HG02970 (cell line): ENCODE measurements around the gene FGF21.
"Not testable (repeated sequence)": the region's sequence is repeated elsewhere in the genome, so short reads cannot be mapped to it uniquely, and the experiment has no call there.

Experiments
- ATAC-seq: cut with Tn5 transposase; IDR thresholded peaks from one replicate; pipeline ENCODE4 v1.9.1; 2021; ENCODE audit warnings: mild to moderate bottlenecking, moderate library complexity, moderate number of reproducible peaks; ENCODE audit not compliant: unreplicated experiment, low FRiP score

Gene FGF21

DNA sequence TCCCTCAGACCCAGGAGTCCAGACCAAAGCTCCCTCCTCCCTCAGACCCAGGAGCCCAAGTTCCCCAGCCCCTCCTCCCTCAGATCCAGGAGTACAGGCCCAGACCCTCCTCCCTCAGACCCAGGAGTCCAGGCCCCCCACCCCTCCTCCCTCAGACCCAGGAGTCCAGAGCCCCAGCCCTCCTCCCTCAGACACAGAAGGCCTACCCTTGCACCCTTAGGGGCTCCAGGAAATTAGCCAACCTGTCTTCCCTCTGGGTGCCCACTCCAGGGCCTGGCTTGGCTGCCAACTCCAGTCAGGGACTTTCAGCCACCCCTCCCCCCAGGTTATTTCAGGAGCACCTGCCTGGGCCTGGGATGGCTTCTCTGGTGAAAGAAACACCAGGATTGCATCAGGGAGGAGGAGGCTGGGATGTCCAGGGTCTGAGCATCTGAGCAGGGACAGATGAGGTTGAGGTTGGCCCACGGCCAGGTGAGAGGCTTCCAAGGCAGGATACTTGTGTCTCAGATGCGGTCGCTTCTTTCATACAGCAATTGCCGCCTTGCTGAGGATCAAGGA lies at the start of gene FGF21:
FGF21 (plus strand) TSS at position 441 of the 558 bp plus-strand sequence. CDS start 713 bp downstream, outside the sequence.
- no peak for ATAC-seq

- no peak for ATAC-seq
Observed at GRCh38 chr19:48708471-48708870, 46.9 kb upstream of the FGF21 start.

- ATAC-seq, result no peak
Observed at GRCh38 chr19:48711106-48711662, 44.1 kb upstream of the FGF21 start.

DNA sequence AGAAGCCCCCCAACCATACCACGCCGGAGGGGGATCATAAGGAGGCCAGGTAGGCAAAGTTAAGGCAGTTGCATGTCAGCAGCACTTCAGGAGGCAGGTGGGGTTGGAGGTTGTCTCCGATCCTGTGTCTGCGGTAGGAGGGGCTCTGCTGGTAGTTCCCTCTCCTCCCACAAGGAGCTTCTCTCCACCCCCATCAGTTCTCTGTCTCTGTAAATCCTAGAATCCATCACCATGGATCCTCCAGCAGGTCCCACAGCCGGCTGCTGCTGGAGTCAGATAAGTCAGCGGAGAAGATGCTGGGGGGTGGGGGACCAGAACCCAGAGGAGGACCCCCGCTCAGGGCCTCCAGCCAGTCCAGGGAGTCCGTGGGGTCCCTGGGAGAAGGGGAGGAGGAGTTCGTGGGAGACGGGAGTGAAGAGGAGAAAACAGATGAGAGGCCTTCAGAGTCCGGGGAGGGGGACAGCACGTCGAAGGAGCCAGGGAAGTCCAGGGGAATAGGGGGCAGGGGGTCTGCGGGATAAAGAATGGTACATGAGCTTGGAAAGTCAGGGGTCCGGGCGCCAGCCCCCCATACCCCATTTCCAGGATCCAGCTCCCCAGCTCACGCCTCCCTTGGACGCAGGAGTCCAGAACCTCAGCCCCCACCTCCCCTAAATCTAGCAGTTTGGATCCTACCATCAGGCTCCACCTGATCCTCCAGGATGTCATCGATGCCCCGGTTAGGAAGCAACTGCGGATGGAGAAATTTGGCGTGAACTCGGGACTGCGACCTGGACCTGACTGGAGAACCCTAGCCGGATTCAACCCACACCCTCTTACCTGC lies 42.1 kb upstream of the FGF21 start:
- no peak for ATAC-seq

DNA sequence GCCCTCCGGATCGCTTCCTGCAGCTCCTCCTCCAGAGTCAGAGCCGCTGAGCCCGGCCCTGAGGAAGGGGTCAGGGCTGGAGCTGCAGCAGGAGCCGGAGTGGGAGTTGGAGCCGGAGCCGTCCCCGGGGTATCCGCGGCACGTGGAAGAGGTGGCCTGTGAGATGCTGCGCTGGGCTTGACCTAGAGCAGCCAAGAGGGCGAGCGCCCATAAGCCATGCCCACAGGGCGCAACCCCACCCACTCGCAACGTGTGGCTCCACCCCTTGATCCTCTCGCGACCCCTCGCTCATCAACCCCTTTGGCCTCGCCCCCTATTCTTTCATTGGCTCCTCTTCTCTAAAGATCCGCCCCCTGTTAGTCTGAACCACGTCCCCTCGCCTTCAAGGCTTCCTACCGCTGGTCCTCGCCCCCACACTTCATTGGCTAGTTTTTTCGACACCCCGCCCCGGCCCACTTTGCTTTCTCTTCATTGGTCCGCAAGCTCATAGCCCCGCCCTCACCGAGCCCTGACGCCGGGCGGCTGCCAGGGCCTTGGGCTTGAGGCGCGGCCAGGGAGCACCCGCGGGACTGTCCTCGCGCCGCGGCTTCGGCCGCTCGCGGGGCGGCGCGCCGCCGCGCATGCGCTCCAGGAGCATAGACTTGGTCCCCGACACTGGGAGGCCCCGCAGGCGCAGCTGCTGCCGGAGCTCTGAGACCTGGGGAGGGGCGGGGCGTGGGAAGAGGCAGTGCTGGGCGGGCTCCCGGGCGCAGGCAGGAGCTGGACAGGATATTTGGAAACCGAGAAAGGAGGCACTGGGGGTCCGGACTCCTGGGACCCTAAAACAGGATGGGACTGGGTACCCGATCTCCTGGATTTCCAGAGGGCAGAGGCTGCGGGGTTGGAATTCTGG lies 41.2 kb upstream of the FGF21 start:
- ATAC-seq, result peak; percentile 93

- no peak for ATAC-seq
Observed at GRCh38 chr19:48714759-48715675, 40.3 kb upstream of the FGF21 start.

DNA sequence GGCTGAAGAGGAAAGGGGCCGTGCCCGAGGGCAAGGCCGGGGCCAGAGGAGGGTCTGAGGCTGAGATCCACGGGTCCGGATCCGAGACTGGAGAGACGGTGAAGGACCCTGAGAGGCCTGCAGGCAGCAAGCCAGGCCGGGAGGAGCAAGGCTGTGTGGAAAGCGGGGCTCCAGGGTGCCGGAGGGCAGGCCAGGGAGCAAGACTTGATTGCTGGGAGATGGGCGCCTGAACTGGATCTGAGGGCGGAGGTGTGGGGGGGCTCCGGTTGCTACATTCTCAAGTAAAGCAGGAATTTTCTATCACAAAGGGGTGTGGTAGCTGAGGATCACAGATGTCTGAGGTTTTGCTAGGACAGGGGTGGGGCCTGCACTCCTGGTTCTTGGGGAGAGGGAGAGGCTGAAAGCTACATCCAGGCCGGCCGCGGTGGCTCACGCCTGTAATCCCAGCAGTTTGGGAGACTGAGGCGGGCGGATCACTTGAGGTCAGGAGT lies 39.6 kb upstream of the FGF21 start:
- ATAC-seq, result no peak

GRCh38 chr19:48716562-48717291 lies 38.6 kb upstream of the FGF21 start:
- ATAC-seq, result no peak

DNA sequence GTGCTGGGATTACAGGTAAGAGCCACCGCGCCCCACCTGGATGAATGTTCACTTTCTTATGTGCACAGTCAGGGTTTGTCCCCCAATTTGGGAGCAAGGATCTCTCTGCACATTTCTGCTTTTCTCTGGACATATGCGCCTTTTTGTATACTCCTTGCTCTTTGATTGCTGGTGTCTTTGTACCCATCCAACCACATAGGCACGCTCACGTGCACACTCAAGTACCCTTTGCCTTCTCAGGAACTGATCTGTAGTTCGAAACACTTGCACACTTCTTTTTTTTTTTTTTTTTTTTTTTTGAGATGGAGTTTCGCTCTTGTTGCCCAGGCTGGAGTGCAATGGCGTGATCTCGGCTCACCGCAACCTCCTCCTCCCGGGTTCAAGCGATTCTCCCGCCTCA lies 37.2 kb upstream of the FGF21 start:
- ATAC-seq, result not testable (repeated sequence)

DNA sequence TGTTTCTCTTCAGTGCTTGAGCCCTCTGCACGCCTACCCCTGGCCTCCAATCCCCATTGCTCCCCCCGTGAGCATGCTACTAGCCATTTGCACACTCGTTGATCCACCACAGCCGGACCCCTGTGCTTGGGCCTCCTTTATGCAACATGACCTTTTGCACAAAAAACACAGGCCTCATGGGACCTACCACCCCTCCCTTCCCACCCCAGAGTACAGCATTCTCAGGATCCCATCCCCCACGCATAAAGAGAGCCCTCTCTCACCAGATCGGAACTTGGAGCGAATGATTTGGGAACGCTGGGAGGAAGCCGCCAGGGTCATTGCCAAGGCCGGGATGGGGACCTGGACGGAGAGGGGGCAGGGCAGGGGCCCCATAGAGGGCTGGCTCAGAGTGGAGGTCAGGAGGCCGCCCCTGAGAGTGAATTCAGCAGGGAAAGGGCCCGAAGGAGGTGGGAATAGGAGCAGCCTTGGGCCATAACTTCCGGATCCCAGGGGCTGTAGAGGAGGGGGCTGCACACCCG lies 36.6 kb upstream of the FGF21 start:
- no peak for ATAC-seq

- ATAC-seq, result no peak
Observed at GRCh38 chr19:48719263-48720171, 35.8 kb upstream of the FGF21 start, which contains the start of gene MAMSTR. Gene MAMSTR, minus strand, starts transcription at chr19:48719725. Its CDS starts 694 bp downstream, at chr19:48719031.

DNA sequence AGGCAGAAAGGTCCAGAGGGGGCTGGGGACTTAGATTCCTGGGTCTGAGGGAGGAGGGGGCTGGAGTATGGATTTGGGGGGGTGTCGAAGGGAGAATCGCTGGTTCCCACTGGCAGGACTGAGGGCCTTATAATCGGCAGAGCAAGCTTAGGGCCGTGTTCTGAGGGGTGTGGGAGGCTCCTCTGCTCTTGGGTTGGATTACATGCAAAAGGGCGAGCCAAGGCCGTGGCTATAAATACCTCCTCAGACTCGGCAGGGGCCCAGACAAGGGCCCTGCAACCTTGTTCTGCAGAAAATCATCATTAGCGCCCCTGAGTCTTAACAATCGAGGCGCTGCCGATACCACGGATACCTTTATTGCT lies 35.1 kb upstream of the FGF21 start:
- no peak for ATAC-seq

- ATAC-seq, result peak; percentile 61
Observed at GRCh38 chr19:48720613-48721296, 34.6 kb upstream of the FGF21 start.

DNA sequence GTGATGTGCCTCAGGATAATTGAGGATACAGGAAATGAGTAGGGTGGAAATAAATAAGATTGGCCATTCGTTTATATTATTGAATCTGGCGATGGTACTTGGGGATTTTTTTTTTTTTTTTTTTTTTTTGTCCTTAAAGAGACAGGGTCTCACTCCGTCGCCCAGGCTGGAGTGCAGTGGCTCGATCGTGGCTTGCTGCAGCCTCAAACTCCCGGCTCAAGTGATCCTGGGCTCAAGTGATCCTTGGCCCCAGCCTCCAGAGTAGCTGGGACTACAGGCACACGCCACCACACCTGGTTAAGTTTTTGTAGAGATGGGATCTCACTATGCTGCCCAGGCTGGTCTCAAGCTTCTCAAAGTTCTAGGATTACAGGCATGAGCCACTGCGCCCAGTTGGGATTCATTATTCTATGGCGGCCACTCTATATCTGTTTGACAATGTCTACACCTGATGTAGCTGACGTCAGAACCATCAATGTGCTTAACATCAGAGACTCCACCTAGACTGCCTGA lies 33.1 kb upstream of the FGF21 start:
- no peak for ATAC-seq

DNA sequence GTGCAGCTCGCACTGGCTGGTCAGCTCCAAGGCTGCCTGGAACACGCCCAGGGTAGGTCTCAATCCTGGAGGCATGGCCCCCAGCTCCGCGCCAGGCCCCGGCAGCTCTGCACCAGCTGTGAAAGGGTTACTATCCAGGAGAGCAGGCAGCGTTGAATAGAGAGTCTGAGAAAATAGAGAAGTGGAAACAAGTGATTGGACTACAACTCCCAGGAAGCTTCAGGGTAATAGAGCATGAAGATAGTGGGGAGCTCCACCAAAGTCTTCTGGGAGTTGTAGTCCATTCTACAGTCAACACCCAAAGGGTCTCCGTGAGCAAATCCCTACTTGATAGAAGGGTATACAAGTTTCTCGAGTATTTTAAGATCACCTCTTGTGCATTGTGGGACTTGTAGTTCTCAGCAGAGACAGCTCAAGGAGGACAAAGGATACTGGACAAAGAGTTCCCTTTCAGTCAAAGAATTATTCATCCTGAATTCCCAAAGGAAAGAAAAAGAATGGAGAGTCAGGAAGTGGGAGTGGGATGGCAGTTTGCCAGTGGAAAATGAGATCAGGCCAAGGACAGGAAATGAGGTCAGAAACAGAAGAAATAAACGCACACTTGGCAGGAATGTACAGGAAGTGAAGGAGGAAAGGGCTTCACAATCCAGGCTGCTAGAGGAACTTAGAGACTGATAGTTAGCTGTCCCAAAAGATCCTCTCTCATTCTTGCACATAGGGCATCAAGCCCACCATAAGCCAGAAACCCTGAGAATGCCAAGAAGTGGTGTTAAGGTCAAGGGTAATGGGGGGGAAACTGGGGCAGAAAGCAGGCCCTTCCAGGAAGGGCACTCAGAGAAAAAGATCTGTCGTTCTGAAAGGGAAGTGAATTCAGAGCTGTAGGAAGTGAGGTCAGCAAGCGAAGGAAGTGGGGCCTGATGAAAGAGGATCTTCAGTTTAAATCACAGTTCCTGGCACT lies 30.2 kb upstream of the FGF21 start:
- ATAC-seq, result no peak

GRCh38 chr19:48726556-48726955 lies 28.8 kb upstream of the FGF21 start:
- ATAC-seq, result no peak
